GM21576 (cell line): ENCODE data around the gene MTFP1.
"Not testable (repeated sequence)": the region's sequence is repeated elsewhere in the genome, so short reads cannot be mapped to it uniquely, and the experiment has no call there.

Experiments
- ATAC-seq: cut with Tn5 transposase; IDR thresholded peaks from one replicate; pipeline ENCODE4 v1.9.1; 2021; ENCODE audit warnings: mild to moderate bottlenecking, moderate library complexity; ENCODE audit not compliant: unreplicated experiment

Gene MTFP1

GRCh38 chr22:30425616-30426387 lies at the start of gene MTFP1:
Gene MTFP1, plus strand, starts transcription at chr22:30425768. Its CDS starts 112 bp downstream, at chr22:30425880.
- no peak for ATAC-seq

GRCh38 chr22:30380011-30380410 lies 45.6 kb upstream of the MTFP1 start:
- ATAC-seq: no peak

GRCh38 chr22:30381264-30381663 lies 44.3 kb upstream of the MTFP1 start:
- no peak for ATAC-seq

DNA sequence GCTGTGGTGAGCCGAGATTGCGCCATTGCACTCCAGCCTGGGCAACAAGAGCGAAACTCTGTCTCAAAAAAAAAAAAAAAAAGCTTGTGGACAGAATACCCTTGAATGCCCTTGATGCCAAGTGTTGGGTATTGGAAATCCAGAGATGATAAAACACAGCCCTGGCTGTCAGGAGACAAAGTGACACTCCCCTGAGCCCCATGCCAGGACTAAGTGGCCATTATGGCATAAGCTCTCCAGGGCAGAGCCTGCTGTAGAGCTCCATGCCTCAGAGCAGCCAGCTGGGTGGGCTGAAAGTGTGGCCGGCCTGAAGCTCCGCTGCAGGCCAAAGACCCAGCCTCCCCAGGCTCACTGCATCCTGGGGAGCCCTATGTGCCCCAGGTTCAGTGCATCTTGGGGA lies 43.2 kb upstream of the MTFP1 start:
- no peak for ATAC-seq

DNA sequence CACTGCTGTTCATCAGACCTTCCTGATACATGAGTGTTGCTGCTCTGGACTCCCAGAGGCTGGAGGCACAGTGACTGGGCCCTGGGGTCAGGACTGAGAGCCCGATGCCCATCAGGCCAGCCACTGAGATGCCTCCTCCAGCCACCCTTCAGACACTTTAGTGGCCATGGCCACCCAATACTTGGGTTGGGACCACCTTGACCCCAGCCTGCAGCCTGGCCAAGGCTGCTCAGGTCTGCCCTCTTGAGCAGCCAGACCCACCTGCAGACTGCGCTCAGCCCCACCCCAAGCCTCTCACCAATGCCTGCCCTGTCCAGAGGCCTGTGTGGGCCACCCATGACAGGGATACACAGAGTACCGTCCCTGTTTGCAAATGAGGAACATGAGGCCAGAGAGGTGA lies 42.5 kb upstream of the MTFP1 start:
- no peak for ATAC-seq

- ATAC-seq: no peak
Observed at GRCh38 chr22:30385942-30386341, 39.6 kb upstream of the MTFP1 start.

GRCh38 chr22:30386608-30386959 lies 39.0 kb upstream of the MTFP1 start:
- ATAC-seq: no peak

- ATAC-seq: peak; percentile 65
Observed at GRCh38 chr22:30386960-30387827, 38.4 kb upstream of the MTFP1 start, which contains the start of gene RNF215. Gene RNF215, minus strand, starts transcription at chr22:30387411. Its CDS starts 98 bp downstream, at chr22:30387313.

- no peak for ATAC-seq
Observed at GRCh38 chr22:30390974-30391691, 34.4 kb upstream of the MTFP1 start.

DNA sequence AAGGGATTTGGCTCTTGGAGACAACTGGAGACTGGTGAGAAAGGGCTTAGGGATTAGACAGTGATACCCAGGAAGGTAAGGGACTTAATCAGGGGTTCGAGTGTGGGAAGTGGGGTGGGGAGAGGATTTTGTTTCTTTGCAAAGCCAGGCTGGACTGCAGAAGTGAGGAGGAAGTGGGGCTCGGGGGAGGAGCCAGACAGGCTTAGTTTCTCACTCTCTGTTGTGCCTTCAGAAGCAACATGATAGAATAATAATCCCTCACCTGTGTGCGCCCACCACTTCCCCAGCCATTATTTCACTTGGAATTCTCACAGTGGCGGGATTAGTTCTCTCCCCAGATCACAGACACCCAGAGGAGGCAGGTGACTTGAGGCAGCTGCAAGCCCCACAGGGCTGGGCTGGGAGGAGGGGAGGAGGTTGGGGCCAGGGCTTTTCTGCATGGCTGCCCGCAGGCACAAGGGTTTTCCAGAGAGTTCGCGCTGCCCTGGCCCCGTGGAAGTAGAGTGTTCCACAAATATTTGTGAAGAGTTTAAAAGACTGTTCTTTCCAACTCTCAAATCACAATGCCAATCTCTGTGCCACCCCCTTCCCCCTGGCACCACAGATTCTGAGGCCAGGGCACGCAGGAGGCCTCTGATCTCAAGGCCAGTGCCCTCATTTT lies 32.8 kb upstream of the MTFP1 start:
- no peak for ATAC-seq

DNA sequence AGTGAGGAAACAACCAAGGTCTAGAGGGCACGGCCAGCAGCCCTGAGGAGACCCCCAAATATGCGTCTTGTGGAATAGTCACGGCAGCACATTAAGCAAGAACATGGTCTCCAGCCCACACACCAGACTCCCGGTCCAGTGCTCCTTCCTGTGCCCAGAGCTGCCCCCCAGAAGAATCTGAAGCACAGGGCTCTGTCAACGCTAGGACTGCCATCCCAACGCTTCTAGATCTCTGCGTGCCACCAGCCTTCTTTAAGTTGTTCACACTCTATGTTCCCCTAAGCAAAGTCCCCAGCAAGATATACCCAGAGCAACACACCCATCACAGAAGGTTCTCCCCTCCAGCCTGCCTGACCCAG lies 32.3 kb upstream of the MTFP1 start:
- no peak for ATAC-seq

GRCh38 chr22:30393885-30394284 lies 31.7 kb upstream of the MTFP1 start:
- ATAC-seq: no peak

- ATAC-seq: no peak
Observed at GRCh38 chr22:30396871-30397655, 28.5 kb upstream of the MTFP1 start, which contains the start of gene SEC14L2. Gene SEC14L2, plus strand, starts transcription at chr22:30397018. Its CDS starts 99 bp downstream, at chr22:30397117.

GRCh38 chr22:30397656-30398635 lies 27.6 kb upstream of the MTFP1 start:
- no peak for ATAC-seq

DNA sequence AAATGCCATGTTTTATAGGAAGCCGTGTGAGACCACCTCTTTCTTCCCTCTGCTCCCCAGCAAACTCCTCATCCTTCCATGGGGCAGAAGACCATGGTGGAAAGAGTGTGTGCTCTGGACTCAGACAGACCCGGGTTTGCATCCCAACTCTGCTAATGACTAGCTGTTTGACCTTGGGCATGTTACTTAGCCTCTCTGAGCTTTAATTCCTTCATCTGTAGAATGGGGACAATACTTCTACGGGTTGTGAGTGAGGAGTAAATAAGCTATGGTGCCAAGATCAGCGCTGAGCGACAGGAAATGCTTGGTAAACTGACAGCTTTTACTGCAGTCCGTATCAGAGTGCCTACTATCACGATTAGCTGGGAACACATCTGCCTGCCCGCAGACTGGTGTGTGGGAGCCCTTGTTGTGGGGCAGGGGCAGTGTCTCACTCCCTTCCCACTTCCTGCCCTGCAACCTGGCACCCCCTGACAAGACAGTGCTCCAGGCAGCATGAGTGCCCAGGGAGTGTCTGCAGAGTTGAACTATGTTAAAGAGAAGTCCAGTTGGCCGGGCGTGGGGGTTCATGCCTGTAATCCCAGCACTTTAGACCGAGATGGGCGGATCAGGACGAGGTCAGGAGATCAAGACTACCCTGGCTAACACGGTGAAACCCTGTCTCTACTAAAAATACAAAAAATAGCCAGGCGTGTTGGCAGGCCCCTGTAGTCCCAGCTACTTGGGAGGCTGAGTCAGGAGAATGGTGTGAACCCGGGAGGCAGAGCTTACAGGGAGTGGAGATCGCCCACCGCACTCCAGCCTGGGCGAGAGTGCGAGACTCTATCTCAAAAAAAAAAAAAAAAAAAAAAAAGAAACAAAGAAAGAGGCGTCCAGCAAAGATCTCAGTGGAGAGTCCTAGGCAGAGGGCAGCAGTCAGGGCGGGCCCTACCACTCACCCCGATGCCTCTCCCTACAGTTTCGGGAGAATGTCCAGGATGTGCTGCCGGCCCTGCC lies 26.6 kb upstream of the MTFP1 start:
- no peak for ATAC-seq

DNA sequence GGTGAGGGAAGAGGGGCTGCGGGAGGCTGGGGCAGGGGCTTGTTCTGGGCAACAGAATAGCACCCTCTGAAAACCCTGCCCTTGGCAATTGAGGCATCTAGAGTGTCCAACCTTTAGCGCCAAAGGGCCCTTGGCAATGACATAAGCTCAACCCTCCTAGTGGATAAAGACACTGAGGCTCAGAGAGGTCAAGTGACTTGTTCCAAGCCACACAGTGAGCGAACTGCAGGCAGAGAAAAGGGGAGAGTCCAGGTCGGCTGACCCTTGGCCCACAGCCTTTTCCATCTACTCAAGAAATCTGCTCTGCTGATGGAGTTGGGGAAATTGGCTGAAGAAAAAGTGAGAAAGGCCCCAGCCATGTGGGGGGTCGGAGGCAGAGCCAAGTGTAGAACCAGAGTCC lies 25.9 kb upstream of the MTFP1 start:
- ATAC-seq: no peak

GRCh38 chr22:30400159-30400558 lies 25.4 kb upstream of the MTFP1 start:
- ATAC-seq: no peak

- not testable (repeated sequence) for ATAC-seq
Observed at GRCh38 chr22:30401024-30401423, 24.5 kb upstream of the MTFP1 start.
